Hepatocyte (in vitro differentiated cells): Measurements from ENCODE around the gene UCHL5.

Source experiments
- CTCF ChIP-seq: fragments of 200-600 bp; sonication (generic); IDR thresholded peaks from 2 replicates; pipeline ENCODE4 v1.5.1; 2016; ENCODE audit warnings: antibody characterized with exemption, mild to moderate bottlenecking; ENCODE audit not compliant: poor library complexity
- EZH2phosphoT487 ChIP-seq: fragments of 200-600 bp; sonication (generic); IDR thresholded peaks from one replicate; pipeline ENCODE4 v1.6.1; 2018; ENCODE audit warnings: antibody characterized with exemption, mild to moderate bottlenecking, low read depth, moderate library complexity; ENCODE audit not compliant: unreplicated experiment, severe bottlenecking

GRCh38 chr1:193066606-193067005 is 7.4 kb upstream of the UCHL5 start:
- TF ChIP-seq CTCF (no peak), EZH2phosphoT487 (no peak)
